Mammary epithelial cell (primary cell): ENCODE data around the gene PIAS4.

Source experiments
- CTCF ChIP-seq, 2 donors: IDR thresholded peaks in 1 of 2; conservative IDR thresholded peaks in 1 of 2; 2 replicates each; pipeline ENCODE4 v1.5.1; 2011 to 2012; ENCODE audit warnings: inconsistent platforms in 2 of 2, low read length in 2 of 2, mild to moderate bottlenecking in 2 of 2, control low read depth in 1 of 2, low read depth in 1 of 2; ENCODE audit not compliant: insufficient read depth in 1 of 2; ENCODE audit errors: extremely low read depth in 1 of 2
- EZH2 ChIP-seq: IDR thresholded peaks from 2 replicates; pipeline ENCODE4 v1.6.1; 2012; ENCODE audit warnings: low read length, inconsistent platforms, borderline replicate concordance

GRCh38 chr19:4055209-4055552, 47.6 kb downstream of the PIAS4 start:
- TF ChIP-seq CTCF (conservative IDR thresholded peaks at IDR 0.05 in 1 of 2, IDR thresholded peaks at IDR 0.05 in 1 of 2; ENCODE audit: extremely low read depth in 1 of 2, insufficient read depth in 1 of 2, low read depth in 1 of 2, low read length in 2 of 2) (no peak), EZH2 (no peak)
